ENCODE measurements around the gene CD52.

DNA sequence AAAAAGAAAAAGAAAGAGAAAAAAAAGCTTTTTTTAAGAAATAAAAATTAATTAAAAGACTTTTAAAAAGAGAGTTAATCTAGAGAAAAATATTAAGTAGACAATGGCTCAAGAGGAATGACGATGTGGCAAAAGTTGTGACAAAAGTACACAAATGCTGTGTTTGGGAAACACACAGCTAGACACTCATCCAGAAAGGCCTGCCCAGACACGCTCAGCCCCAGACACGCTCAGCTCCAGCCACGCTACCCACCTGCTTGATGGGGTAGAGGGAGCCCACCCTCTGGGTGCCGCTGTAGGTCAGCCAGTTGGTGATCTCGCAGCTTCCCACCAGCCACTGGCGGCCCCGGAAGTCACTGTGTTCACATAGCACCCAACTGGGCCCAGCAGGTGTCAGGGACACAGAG lies 10.2 kb downstream of the CD52 start:
- no peak for TF ChIP-seq CTCF (IDR thresholded peaks at IDR 0.05)
- TF ChIP-seq POLR2AphosphoS5 (IDR thresholded peaks at IDR 0.05), result no peak
- no peak for TF ChIP-seq POLR2A (IDR thresholded peaks at IDR 0.05)
- TF ChIP-seq EP300 (IDR thresholded peaks at IDR 0.05), result no peak

All from gastroesophageal sphincter (tissue), 3 donors.